Kidney epithelial cell (primary cell): ENCODE data around the gene ABCD2. TPM values are rescaled to one million over a fixed set of nuclear protein-coding genes. Genes with fewer than 3 reads are reported as not detected.
"Not testable (repeated sequence)": the region's sequence is repeated elsewhere in the genome, so short reads cannot be mapped to it uniquely, and the experiment has no call there.

Source experiments
- DNase-seq: peaks from one replicate; pipeline ENCODE4 v3.0.0-alpha.2; 2010; ENCODE audit warnings: low read depth
- H3K27me3 ChIP-seq: 2 replicates; pipeline ENCODE4 v1.6.0; 2011; ENCODE audit warnings: low read length; ENCODE audit not compliant: control insufficient read depth, insufficient read depth
- H3K36me3 ChIP-seq: 2 replicates; pipeline ENCODE4 v1.5.1; 2011; ENCODE audit warnings: low read length; ENCODE audit not compliant: control insufficient read depth, insufficient read depth
- H3K4me3 ChIP-seq: 2 replicates; pipeline ENCODE4 v1.5.1; 2011; ENCODE audit warnings: low read depth, mild to moderate bottlenecking, control low read depth, low read length
- CTCF ChIP-seq: IDR thresholded peaks from 2 replicates; pipeline ENCODE4 v1.5.1; 2011; ENCODE audit warnings: mild to moderate bottlenecking, moderate library complexity, low read length, control low read depth, inconsistent platforms; ENCODE audit not compliant: insufficient read depth, poor library complexity, severe bottlenecking
- total RNA-seq: library from RNA; depleted of rRNA; stranded (reverse); fragments of >200 nt; gene quantifications from 2 replicates; pipeline ENCODE4 v1.2.3, GENCODE V29; 2015

Gene ABCD2
- total RNA-seq, 1 donor from 2014 or later, result not detected

GRCh38 chr12:39526974-39527373 is 92.6 kb downstream of the ABCD2 start:
- no peaks in the 10 kb centered on the region for H3K27me3 ChIP-seq
- no peak overlapping the region for H3K4me3 ChIP-seq
- H3K36me3 ChIP-seq, result no peaks in the 10 kb centered on the region
- DNase-seq, result no peak
- TF ChIP-seq CTCF, result no peak

- not testable (repeated sequence) for DNase-seq, H3K4me3 ChIP-seq, H3K27me3 ChIP-seq, H3K36me3 ChIP-seq
Observed at GRCh38 chr12:39522167-39522566, 97.4 kb downstream of the ABCD2 start.

- Histone ChIP-seq H3K4me3 (no peak overlapping the region), H3K27me3 (no peaks in the 10 kb centered on the region), H3K36me3 (no peaks in the 10 kb centered on the region)
- no peak for TF ChIP-seq CTCF
- no peak for DNase-seq
Observed at GRCh38 chr12:39510001-39510400, 109.6 kb downstream of the ABCD2 start.

DNA sequence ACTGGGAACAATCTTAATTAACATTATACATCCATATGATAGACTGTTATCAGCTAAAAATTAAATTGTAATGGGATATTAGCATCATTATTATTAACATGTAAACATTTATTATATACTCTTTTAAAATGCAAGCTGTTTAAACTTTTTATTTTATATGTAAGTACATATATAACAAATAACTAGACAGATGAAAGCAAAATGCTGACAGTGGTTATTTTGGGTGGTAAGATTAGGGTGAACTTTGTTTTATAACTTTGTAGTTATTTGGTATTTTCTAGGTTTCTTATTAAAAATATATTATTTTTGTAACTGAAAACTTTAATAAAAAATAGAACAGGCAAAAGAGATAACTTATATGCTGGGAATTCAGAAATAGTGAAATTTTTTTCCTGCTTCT is 114.0 kb downstream of the ABCD2 start:
- DNase-seq, result no peak
- Histone ChIP-seq H3K4me3 (no peak overlapping the region), H3K36me3 (no peaks in the 10 kb centered on the region), H3K27me3 (no peaks in the 10 kb centered on the region)
- TF ChIP-seq CTCF, result no peak

DNA sequence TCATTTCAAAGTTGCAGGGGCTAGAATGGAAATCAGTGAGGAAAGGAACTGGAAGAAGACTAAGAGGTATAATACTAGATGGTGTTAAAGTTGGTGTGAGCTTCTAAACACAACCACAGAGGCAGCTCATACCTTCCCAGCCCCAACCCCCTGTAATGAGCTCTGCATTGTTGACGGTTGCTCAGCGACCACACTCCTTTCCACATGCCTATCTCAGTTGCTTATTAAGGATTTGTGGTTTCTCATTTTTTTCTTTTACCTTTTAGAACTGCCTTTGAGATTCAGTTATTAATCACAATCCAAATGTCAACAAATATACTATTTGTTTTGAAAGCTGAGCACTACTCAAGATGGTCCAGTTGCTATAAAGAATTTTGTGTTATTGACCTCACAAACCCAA is 114.6 kb downstream of the ABCD2 start:
- no peak overlapping the region for H3K4me3 ChIP-seq
- no peaks in the 10 kb centered on the region for H3K36me3 ChIP-seq
- no peak for TF ChIP-seq CTCF
- no peaks in the 10 kb centered on the region for H3K27me3 ChIP-seq
- peak; percentile 12 for DNase-seq

GRCh38 chr12:39503439-39503838 is 116.2 kb downstream of the ABCD2 start:
- peak; percentile 20 for TF ChIP-seq CTCF
- H3K36me3 ChIP-seq, result no peaks in the 10 kb centered on the region
- H3K4me3 ChIP-seq, result no peak overlapping the region
- DNase-seq, result peak; percentile 9
- H3K27me3 ChIP-seq, result no peaks in the 10 kb centered on the region
